Gastrocnemius medialis (tissue), 4 donors: Measurements from ENCODE around the gene ARL14EPL. TPM values are rescaled to one million over a fixed set of nuclear protein-coding genes. Genes with fewer than 3 reads are reported as not detected.
A peak's percentile ranks its signal among the peaks of the same experiment; 100 is the strongest.
"Not testable (repeated sequence)": the region's sequence is repeated elsewhere in the genome, so short reads cannot be mapped to it uniquely, and the experiment has no call there.

ENCODE experiments used
- ATAC-seq, 2 donors: fragments of 150-250 bp; one replicate each; pipeline ENCODE4 v1.9.1; 2016
- DNase-seq, 2 donors: peaks; one replicate each; pipeline ENCODE4 v3.0.0-alpha.2; 2019
- H3K27ac ChIP-seq, 4 donors: fragments of 200-600 bp; sonication (generic); 1 replicate in 1 of 4; 2 replicates in 3 of 4; pipeline ENCODE4 v1.5.1; 2016 to 2018; ENCODE audit warnings: mild to moderate bottlenecking in 2 of 4, moderate library complexity in 1 of 4
- H3K27me3 ChIP-seq, 3 donors: fragments of 200-600 bp; sonication (generic) in 2 of 3; 1 replicate in 1 of 3; 2 replicates in 2 of 3; pipeline versions ENCODE4 v1.5.1 to v1.6.0; 2016 to 2019; ENCODE audit warnings: mild to moderate bottlenecking in 1 of 3, moderate library complexity in 1 of 3
- H3K36me3 ChIP-seq, 2 donors: fragments of 200-600 bp; sonication (generic) in 1 of 2; one replicate each; pipeline ENCODE4 v1.5.1; 2017 to 2018
- H3K4me1 ChIP-seq, 2 donors: fragments of 200-600 bp; sonication (generic) in 1 of 2; one replicate each; pipeline ENCODE4 v1.5.1; 2016 to 2017; ENCODE audit warnings: mild to moderate bottlenecking in 2 of 2
- H3K4me3 ChIP-seq, 4 donors: fragments of 200-600 bp; sonication (generic) in 3 of 4; 1 replicate in 1 of 4; 2 replicates in 3 of 4; pipeline ENCODE4 v1.5.1; 2016 to 2019; ENCODE audit warnings: mild to moderate bottlenecking in 2 of 4
- H3K9me3 ChIP-seq, 3 donors: fragments of 200-600 bp; sonication (generic) in 2 of 3; 1 replicate in 1 of 3; 2 replicates in 2 of 3; pipeline ENCODE4 v1.5.1; 2016 to 2019
- CTCF ChIP-seq, 5 experiments: fragments of 450-650 bp in 3 of 5; fragments of 200-600 bp in 2 of 5; sonication (generic) in 2 of 5; IDR thresholded peaks in 4 of 5; conservative IDR thresholded peaks in 1 of 5; 1 replicate in 4 of 5; 2 replicates in 1 of 5; pipeline ENCODE4 v1.5.1; 2016 to 2019; ENCODE audit warnings: antibody characterized with exemption in 5 of 5, mild to moderate bottlenecking in 3 of 5, moderate library complexity in 3 of 5
- POLR2A ChIP-seq, 2 donors: fragments of 450-650 bp; IDR thresholded peaks; one replicate each; pipeline ENCODE4 v1.6.1; 2017; ENCODE audit warnings: antibody characterized with exemption in 2 of 2, mild to moderate bottlenecking in 2 of 2, moderate library complexity in 2 of 2
- in situ Hi-C, 4 donors: fragments of 200-750 bp; cut with MboI; loops; one replicate each; pipeline versions ENCODE4 v1.15.0 to v1.8.0; 2017; ENCODE audit warnings: low sequenced_read_pairs in 4 of 4
- intact Hi-C: fragments of 100-400 bp; cut with DNase I; formaldehyde crosslinking; loops from one replicate; pipeline ENCODE4 v1.15.1; 2023; ENCODE audit warnings: low total_unique reads
- total RNA-seq, 4 donors: library from RNA; depleted of rRNA; stranded (reverse); fragments of >200 nt; gene quantifications; one replicate each; pipeline versions ENCODE4 v1.1.0 to v1.2.3, GENCODE V29; 2016

The ARL14EPL gene
- total RNA-seq, 4 donors from 2014 or later, result 0.11 to 0.82 TPM; not detected in 2

GRCh38 chr5:116078199-116078598 lies 45.9 kb downstream of the ARL14EPL start:
- no peak for DNase-seq
- intact Hi-C loops (no loop called here), in situ Hi-C loops (loop anchor here in 1 of 4 donors (25.0 kb wide), 1 partner anchor 791 kb away; the partner anchor contains the start of gene CCDC112)
- no peak for TF ChIP-seq CTCF (IDR thresholded peaks at IDR 0.05 in 4 of 5, conservative IDR thresholded peaks at IDR 0.05 in 1 of 5)
- Histone ChIP-seq H3K4me3 (no peak overlapping the region), H3K9me3 (no peaks in the 10 kb centered on the region), H3K4me1 (peaks cover 0 to 4% of the 10 kb centered on the region in 2 donors), H3K27me3 (no peaks in the 10 kb centered on the region), H3K27ac (no peak overlapping the region), H3K36me3 (no peaks in the 10 kb centered on the region)
- no peak for ATAC-seq

DNA sequence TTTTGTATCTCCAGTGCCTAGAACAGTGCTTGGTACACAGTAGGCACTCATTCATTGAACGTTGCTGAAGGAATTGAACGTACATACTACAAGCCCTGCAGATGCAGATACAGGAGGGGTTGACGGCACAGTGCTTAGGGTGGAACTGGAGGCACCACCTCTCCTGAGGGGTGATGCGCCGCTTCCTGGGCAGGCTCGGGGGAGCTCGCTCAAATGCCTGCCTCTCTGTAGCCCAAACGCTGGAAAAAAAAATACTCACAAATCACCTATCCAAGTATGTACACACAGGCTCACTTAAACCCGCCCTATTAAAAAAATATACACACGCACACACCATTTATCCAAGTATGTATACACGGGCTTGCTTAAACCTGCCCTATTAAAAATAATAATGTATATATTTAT lies 52.0 kb downstream of the ARL14EPL start:
- Histone ChIP-seq H3K27ac (peak overlapping the region; percentile 89 to 96 (median 95)), H3K27me3 (no peaks in the 10 kb centered on the region), H3K4me1 (peaks cover 20 to 22% of the 10 kb centered on the region in 2 donors), H3K4me3 (peak overlapping the region; percentile 88 to 98 (median 94)), H3K9me3 (no peaks in the 10 kb centered on the region), H3K36me3 (no peaks in the 10 kb centered on the region)
- DNase-seq (no peak), ATAC-seq (peak; percentile 5 to 9)
- in situ Hi-C loops (loop anchor here in 1 of 4 donors (25.0 kb wide), 1 partner anchor 797 kb away; the partner anchor contains the start of gene CCDC112), intact Hi-C loops (no loop called here)
- TF ChIP-seq CTCF (IDR thresholded peaks at IDR 0.05 in 4 of 5, conservative IDR thresholded peaks at IDR 0.05 in 1 of 5), result no peak
- TF ChIP-seq POLR2A (IDR thresholded peaks at IDR 0.05), result no peak

- in situ Hi-C loops (loop anchor here in 1 of 4 donors (25.0 kb wide), 1 partner anchor 798 kb away; the partner anchor contains the start of gene CCDC112), intact Hi-C loops (loop anchor here (5.0 kb wide), 2 partner anchors 243 to 458 kb away; partner anchors contain the start of genes AP3S1, ATG12 and TMED7)
- DNase-seq (peak; percentile 59 to 78), ATAC-seq (peak; percentile 95 to 99)
- Histone ChIP-seq H3K4me3 (peak within 1 kb of the TSS; percentile 88 to 98 (median 94)), H3K9me3 (no peaks in the 10 kb centered on the region), H3K4me1 (peaks cover 20 to 22% of the 10 kb centered on the region in 2 donors), H3K27ac (peak within 1 kb of the TSS; percentile 89 to 96 (median 95)), H3K36me3 (no peaks in the 10 kb centered on the region), H3K27me3 (no peaks in the 10 kb centered on the region)
- TF ChIP-seq CTCF (IDR thresholded peaks at IDR 0.05 in 4 of 5, conservative IDR thresholded peaks at IDR 0.05 in 1 of 5) (no peak), POLR2A (IDR thresholded peaks at IDR 0.05) (peak; percentile 55 to 64)
Observed at GRCh38 chr5:116084871-116085715, 52.8 kb downstream of the ARL14EPL start, which contains the start of gene COMMD10. COMMD10 (plus strand) TSS chr5:116085025.

DNA sequence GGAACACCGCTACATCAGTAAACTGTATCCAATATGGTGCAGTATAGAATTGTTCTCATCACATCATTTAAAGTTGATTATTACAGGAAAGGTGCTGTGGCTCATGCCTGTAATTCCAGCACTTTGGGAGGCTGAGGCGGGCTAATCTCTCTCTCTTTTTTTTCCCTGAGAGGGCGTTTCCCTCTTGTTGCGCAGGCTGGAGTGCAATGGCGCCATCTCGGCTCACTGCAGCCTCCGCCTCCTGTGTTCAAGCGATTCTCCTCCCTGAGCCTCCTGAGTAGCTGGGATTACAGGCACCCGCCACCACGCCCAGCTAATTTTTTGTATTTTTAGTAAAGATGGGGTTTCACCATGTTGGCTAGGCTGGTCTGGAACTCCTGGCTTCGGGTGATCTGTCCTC lies 54.0 kb downstream of the ARL14EPL start:
- in situ Hi-C loops, result loop anchor here in 1 of 4 donors (25.0 kb wide), 1 partner anchor 799 kb away; the partner anchor contains the start of gene CCDC112
- ATAC-seq, H3K36me3 ChIP-seq, H3K9me3 ChIP-seq, DNase-seq, H3K27me3 ChIP-seq, H3K27ac ChIP-seq: not testable (repeated sequence)
- H3K4me3 ChIP-seq, result peak overlapping the region in 2 of 4 donors; percentile 92 to 97
- peaks cover 20 to 22% of the 10 kb centered on the region in 2 donors for H3K4me1 ChIP-seq
- intact Hi-C loops, result loop anchor here (5.0 kb wide), 2 partner anchors 244 to 459 kb away; partner anchors contain the start of genes AP3S1, ATG12 and TMED7

DNA sequence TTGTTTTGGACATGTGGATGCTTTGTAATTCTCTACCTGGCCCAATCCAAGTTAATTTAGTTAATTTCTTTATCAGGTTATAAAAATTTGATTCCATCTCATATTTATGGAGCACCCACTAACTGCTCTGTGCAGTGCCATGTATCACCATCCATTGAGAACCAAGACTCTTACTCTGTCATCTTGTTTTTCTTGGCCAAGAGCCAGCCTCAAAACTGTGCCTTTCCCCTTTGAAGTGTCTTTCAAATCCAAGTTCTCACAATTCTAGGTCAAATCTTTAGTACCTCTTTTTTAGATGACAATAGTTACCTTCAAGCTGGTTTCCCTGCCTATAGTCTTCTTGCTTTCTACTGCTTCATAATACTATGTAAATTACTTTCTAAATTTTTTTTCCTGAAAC lies 55.8 kb downstream of the ARL14EPL start:
- in situ Hi-C loops (loop anchor here in 1 of 4 donors (25.0 kb wide), 1 partner anchor 801 kb away; the partner anchor contains the start of gene CCDC112), intact Hi-C loops (loop anchor here (5.0 kb wide), 2 partner anchors 246 to 461 kb away; partner anchors contain the start of genes AP3S1, ATG12 and TMED7)
- Histone ChIP-seq H3K36me3 (peaks cover 0 to 15% of the 10 kb centered on the region in 2 donors), H3K27me3 (no peaks in the 10 kb centered on the region), H3K4me3 (no peak overlapping the region), H3K9me3 (no peaks in the 10 kb centered on the region), H3K27ac (no peak overlapping the region), H3K4me1 (peaks cover 19 to 20% of the 10 kb centered on the region in 2 donors)
- DNase-seq, result no peak
- ATAC-seq, result no peak
- TF ChIP-seq CTCF (IDR thresholded peaks at IDR 0.05 in 4 of 5, conservative IDR thresholded peaks at IDR 0.05 in 1 of 5) (no peak), POLR2A (IDR thresholded peaks at IDR 0.05) (no peak)
